ENCODE data around the gene MEX3D.
A peak's percentile ranks its signal among the peaks of the same experiment; 100 is the strongest.

The MEX3D gene

DNA sequence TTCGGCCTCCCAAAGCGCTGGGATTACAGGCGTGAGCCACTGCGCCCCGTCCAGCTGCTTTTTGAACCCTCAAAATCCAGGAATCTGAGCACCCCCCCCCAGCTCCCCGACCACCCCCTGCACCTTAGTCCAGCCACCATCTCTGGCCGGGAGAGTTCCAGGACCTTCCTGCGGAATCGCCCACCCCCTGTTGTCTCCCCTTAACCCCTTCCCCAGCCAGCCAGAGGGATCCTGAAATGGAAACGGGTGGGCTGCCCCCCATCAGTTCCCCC lies 25.3 kb upstream of the MEX3D start:
- DNase-seq (ENCODE audit: low read depth) = no peak

DNA sequence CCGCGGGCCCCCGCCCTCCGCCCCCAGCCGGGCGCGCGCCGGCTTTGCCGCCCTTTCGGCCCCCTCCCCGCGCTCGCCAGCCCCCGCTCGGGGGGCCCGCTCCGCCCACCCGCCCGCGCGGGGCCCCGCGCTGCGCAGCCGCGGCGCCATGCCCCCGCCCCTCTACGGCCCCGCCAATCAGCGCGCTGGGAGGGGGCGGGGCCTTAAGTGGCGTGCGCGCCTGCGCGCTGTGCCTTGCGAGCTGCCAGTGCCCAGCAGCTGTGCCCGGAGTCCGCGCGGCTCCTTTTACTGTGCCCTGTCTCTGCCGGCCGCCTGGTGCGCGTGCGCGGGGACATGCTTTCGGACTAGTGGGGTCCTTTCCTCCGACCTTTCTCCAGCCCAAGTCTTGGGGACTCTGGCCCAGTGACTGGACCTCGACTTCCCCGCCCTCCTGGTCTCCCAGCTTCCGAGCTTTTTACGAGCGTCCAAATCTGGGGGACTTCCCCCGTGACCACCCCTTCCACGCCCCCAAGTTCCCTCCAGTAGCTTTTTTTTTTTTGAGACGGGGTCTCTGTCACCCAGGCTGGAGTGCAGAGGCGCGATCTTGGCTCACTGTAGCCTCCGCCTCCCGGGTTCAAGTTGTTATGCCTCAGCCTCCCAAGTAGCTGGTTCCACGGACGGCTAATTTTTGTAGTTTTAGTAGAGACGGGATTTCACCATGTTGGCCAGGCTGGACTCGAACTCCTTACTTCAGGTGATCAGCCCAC lies 24.8 kb upstream of the MEX3D start, which contains the start of gene MBD3:
MBD3 (minus strand) TSS at position 111 of the 746 bp plus-strand sequence. CDS start 234 bp downstream, outside the sequence.
- peak; percentile 93 for DNase-seq (ENCODE audit: low read depth)

DNA sequence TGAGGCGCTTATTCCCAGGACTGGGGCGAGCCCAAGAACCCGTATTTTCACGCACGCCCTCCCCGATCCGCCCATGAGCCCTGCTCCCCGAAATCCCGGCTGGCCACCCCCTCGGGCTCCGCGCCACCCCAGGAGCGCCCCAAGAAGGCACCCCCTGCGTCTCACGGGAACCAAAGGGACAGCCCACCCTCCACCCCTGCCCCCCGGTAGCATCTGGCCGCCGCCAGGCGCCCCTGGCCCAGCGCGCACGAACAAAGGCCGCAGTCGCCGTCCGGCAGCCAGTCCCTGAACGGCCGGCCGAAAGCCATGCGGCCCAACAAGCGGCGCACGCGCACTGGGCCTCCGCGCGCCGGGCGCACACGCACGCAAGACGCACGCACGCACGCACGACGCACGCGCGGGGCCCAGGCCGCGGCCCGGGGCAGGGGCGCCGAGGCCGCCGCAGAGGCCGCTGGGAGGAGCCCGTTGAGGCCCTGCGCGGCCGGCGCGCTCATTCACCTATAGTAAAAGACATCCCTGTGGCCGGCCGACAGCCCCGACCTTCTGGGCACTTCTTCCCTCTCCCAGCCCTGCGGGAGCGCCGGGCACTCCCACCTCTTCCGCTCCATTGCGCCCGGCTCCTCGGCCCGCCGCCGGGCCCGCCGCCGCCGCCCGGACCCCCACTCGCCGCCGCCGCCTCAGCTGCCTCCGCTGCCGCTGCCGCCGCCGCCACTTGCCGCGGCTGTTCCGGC lies 24.1 kb upstream of the MEX3D start:
- peak; percentile 77 for DNase-seq (ENCODE audit: low read depth)

DNA sequence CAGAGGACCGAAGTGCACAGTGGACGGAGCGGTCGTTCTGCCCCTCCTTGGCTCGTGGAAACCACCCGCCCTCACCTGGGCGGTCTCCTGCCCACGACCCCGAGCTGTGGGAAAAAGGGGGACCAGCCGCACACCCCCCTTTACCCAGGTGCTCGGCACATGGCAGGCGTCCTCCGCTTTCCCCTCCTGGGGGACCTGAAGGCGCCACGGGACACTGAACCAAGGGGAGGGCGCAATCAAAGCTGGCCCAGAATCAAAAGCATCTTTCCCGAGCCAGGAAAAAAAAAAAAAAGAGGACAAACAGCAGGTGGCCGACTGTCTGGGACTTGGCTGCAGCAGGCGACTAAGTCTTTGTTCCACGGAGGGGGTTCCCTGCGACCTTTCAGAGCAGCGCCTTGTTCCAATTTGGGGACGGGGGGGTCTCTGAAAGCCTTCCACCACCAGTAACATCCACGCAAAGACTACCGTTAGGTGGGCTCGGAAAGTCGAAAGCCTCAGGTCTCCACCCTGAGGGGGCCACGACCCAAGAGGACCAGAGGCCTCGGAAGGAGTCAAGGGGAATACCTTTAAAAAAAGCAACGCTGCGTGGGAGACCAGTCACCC lies 23.4 kb upstream of the MEX3D start:
- no peak for DNase-seq (ENCODE audit: low read depth)

DNA sequence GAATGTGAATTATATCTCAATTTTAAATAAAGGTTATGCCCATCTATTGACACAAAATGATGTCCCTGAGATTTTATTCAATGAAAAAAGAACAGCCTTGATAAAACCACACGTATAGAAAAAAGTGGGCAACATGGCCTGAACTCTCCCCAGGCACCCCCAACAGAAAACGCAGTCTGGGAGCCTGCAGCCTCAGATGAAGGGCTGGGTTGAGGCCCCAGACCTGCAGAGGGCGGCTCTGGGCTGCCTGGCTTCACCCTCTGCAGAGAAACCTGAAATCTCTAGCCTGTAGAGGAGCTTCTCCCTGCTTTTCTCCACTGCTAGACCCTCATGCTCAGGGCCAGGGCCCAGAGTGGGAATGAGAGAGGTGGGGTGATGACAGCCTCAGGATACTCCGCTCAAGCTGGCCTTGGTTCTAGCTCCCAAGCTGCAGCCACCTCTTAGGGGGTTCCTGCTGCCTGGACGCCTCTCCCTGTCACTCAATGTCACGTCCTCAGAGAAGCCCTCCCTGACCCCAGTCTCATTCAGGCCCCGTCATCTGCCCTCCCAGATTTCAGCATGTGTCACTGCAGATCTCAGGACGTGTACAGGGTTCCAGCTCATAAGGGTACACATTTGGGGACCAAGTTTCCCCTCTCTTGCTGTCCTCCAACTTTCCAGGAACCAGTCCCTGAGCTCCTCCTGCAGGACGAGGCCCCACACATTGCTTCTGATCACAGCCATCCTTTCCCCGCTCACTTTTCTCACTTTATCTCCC lies 22.7 kb upstream of the MEX3D start:
- no peak for DNase-seq (ENCODE audit: low read depth)

DNA sequence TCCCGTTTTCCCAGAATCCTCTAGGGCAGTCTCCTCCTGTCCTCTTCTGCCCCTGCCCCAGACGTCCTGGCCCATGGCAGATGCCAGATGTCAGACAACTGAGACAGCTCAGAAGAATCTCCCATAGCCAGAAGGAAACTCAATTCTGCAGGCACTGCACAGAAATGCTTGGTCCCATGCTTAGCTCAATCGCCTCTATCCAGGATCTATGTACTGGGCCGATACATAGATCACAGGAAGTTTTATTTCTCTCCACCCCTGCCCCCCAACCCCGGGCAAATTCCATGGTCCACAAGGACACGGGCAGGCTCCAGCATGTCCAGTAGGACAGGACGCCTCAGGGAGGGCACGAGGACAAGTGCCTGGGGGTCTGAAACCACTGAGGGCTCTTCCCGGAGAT lies 19.7 kb upstream of the MEX3D start:
- DNase-seq (ENCODE audit: low read depth) = no peak

DNA sequence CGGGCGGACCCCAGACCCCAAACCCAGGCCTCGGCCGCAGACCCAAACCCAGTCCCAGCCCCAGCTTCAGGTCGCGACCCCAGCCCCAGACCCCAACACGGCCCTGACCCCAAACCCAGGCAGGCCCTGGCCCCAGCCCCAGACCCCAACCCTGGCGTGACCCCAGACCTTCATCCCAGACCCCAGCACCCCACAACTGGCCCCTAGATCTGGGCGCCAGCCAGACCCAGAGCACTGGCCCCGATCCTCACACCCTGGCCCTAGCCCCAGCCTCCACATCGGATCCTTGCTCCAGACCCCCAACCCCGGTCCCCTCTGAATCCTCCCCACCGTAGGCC lies 17.1 kb upstream of the MEX3D start:
- no peak for DNase-seq (ENCODE audit: low read depth)

DNA sequence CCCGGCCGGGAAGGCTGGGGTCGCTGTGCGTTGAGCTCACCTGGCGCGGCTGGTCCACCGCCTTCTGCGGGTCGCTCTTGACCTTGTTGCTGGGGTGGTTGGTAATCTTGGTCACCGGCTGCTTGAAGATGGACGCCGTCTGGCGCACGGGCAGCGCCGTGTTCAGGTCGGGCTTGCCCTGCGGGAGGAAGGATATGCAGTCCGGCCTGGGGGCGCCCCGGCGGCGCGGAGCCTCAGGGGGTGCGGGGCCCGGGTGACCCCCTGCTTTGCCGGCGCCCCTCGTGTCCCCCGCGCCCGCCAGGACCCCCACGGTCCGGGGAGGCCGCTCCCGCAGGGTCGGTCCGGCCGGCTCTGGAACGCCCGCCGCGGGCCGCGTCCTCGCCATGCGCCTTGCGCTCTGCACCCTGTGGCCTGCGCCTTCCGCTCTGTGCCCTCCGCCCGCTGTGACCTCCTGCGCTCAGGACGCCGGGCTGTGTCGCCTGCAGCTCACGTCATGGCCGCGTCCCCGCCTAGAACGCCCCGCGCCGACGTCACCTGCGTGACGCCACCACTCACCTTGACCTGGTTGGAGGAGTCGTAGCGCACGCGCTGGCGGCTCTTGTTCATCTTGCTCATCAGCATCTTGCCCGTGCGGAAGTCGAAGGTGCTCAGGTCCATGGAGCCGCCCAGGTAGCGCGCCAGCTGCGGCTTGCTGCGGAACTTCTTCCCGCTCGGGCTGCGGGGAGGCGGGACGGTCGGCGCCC lies 16.5 kb upstream of the MEX3D start:
- DNase-seq (ENCODE audit: low read depth) = no peak

DNA sequence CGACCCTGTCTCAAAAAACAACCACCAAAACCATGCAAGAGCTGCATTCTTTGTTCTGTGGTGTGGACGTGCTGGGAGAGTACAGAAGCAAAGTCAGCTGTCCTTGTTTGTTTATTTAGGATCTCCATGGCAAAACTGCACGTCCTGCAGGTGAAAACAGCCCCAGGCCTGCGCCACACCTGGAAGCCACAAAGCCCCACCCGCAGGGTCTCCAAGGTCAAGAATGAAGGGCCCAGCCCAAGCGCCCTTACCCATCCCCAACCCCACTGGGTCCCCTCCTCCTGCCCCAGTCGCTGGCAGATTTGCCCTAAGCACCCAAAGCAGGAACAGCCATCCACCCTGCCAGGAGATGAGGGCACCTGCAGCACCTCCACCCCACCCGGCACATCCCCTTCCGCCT lies 14.1 kb upstream of the MEX3D start:
- DNase-seq (ENCODE audit: low read depth) = no peak

DNA sequence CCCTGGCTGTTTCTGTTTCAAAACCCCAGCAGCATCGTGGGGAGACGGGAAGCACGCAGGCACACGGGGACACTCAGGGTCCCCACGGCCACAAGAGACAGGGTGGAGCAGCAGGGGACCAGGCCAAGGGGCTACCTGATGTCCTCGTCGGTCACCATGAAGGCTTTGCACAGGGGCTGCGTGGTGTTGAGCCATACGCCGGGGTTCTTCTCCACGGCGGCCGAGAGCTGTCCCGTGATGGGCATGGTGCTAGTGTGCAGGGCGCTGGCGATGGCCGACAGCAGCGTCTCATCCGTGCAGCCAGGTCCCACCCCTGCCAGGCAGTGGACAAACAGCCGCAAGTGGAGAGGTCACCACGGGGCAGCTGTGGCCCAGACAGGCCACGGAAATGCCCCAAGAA lies 12.8 kb upstream of the MEX3D start:
- no peak for DNase-seq (ENCODE audit: low read depth)

DNA sequence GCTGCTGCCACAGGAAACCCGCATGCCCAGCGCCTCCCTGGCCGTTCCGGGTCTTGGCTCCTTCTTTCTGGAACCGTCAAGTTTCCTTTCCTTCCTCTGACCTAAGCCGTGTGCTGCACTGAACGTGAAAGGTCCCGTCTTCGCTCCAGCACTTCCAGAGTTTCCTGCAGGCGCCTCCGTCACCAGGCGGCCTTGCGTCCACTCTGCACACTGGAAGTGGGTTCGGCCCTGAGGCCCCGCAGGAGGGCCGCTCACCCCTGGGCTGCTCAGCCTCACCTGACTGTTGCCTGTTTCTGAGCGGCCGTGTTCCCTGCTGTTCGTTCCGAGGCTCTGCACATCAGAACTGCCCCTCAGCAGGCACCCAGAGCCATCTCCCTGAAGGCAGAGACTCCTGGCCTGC lies 12.3 kb upstream of the MEX3D start:
- DNase-seq (ENCODE audit: low read depth) = no peak

DNA sequence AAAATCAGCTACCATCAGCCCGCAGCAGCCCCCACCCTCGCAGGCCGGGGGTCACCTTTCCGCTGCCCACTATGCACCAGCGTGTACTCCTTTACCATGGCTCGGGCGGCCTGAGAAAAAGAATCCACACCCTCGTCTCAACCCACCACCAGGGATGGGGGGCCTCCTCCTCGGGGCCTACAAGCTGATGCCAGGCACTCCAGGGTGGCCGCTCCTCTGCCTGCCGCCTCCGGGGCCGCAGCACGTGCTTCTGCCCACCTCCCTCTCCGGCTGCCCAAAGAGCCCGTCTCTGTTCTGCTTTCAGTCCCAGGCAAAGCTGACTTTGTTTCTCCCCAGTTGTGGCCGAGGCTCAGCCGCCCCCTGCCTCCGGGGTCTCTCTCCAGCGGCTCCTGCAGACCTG lies 11.1 kb upstream of the MEX3D start:
- no peak for DNase-seq (ENCODE audit: low read depth)

DNA sequence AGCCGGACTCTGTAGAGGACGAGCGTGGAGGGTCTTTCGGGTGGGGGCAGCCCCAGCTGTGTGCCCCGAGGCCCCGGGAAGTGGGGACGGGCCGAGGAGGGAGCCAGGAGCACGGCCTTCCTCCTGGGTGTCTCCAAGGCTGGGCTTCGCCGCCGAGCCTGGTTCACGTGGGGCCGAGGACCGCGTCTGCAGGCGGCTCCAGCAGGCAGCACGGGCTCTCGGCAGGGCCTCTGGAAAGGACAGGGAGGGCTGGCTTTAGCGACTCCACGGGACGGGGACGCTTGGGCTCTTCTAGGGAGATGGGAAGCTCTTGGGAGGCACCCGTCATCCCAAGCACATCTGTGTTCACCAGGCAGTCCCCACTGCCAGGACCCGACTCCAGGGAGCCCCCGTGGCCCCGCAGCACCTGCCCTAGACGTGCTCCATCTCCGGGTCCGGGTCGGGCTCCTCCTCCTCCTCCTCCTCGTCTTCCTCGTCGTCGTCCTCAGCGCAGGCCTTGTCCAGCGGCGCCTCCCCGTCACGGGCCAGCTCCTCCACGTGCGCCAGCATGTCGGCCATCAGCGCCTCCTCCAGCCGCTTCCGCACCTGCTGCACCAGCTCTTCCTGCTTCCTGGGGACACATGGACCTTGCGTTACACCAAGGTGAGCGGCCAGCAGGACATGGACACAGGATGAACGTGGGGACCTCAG lies 9.9 kb upstream of the MEX3D start:
- DNase-seq (ENCODE audit: low read depth) = no peak

DNA sequence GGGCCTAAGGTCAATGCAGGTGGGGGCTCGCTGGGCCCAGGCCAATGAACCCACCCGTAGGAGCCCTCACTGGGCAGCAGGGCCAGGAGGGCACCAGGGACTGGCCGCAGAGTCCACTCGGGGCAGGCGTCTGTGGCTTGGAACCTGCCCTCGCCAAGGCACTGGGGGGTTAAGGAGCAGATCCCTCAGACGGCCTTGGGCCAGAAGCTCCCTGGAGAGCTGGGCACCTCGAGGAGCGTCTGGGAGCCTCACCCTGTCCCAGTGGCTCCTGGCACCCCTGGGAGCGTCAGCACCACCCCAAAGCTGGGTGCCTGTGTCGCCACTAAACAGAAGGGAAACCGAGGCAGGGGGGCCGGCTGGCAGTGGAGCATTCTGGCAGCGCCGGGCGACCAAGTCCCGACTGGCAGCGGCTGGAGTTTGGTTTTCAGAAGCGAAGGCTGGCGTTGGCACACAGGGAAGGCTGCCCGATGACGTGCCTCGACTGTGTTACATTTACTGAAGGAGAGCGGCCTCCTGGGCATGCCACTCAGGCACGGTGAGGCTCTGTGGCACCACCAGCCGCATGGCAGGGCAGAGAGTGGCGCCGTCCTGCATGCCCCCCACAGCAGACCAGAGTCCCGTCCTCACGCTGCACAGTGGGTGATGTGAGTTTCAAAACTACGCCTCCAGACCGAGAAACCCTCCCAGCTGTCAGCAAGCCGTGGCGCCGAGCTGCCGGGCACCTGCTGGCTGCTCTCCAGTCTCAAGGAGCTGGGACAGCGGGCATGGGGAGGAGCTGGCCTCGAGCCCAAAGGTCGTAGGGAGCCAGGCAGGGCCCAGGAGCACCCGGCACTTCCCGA lies 9.2 kb upstream of the MEX3D start:
- DNase-seq (ENCODE audit: low read depth) = no peak

DNA sequence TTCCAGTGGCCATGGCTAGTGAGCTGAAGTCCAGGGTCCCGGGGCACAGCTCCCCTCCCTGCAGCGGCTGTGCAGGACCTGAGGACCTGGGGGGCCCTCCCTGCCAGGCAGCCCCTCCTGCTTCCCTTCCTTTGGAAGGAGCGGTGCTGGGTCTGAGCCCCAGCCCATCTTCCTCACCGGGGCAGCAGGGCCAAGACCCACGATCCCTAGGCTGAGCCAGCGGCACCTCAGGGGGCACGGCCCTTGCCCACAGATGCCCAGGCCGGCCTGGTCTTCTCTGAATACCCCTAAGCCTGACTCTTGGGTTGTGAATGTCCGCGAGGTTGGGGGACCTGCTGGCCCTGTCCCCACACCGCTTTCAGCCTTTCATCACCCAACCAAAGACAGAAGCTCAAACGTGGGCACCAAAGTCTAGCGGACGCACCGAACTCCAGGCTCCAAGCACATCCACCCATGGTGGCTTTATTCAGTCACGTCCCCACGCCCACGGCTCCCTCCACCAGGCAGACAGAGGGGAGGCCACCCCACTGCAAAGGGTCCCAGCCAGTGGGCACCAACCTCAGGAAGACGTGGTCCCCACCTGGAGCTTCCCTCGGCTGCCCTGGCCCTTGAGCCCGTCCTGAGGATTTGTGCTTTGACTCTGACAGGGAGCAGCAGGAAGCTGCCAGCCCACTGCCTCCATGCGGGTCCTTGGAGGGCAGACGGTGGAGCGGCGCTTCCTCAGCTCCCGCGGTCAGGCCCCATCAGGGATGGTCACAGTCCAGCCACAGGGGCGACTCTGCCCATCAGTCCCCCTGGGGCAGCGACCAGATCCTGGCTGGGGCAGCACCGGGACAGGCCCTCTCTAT lies 8.3 kb upstream of the MEX3D start:
- no peak for DNase-seq (ENCODE audit: low read depth)

DNA sequence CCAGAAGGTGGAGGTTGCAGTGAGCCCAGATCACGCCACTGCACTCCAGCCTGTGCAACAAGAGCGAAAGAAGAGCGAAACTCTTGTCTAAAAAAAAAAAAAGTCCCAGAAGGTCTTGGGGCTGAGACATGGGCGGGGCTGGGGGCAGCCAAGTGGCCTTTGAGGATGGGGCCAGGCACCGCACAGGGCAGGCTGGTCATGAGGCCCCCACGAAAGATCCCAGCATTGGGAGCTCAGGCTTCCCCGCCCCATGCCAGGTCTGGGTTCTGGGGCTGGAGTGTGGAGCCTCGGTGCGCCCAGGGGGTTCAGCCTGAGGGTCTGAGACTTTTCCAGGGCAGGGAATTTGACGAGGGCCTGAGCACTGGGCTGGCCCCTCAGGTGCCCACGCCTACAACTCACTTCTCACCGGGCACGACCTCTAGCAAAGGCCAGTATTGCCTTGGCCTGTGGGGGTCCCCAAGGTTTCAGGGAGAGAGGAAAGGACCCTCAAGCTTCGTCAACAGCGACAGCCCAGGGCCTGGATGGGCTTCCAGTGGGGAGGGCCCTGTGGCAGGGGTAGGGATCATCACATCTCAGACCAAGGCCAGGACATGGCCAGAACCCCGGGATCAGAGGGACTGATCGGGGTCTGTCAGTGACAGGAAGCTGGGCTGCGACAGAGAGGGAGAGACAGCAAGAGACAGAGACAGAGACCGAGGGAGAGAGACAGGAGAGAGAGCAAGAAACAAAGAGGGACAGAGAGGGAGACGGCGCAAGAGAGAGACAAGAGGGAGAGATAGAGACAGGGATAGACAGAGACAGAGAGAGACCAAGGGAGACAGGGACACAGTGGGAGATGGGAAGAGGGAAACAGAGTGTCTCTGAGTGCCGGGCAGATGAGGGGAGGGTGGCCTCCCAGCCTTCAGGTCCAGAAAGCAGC lies 7.5 kb upstream of the MEX3D start:
- DNase-seq (ENCODE audit: low read depth) = no peak

DNA sequence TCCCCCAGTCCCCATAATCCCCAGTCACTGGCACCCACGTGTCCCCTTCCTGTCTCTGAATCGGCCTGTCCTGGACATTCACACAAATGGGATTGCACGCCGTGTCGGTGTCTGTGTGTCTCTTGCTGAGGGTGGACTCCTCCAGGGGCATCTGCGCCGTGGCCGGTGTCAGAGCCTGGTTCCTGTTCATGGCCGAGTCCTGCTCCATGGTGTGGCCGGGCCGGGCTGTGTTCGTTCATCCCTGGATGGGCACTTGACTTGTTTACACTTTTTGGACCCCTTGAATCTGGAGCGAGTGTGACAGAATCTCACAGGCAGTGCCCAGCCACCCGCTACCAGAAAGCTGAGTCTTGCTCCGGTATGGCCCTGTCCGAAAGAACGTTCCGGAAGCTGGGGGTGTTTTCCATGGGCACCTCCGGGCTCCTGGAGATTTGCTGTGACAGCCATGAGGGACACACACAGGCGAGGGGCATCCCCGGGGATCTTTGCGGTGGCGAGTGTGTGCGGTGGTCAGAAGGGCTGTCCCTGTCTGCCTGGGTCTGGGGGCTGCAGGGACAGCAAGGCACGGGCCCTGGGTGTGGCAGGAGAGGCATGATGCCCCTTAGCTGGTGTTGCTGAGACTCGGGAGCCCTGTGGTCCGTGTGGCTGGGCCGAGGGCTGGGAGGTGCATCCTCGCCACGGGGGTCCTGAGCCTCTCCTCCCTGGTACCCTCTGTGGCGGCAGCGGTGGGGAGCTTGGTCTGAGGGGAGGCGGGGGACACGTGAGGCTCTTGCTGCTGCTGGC lies 6.4 kb upstream of the MEX3D start:
- no peak for DNase-seq (ENCODE audit: low read depth)

DNA sequence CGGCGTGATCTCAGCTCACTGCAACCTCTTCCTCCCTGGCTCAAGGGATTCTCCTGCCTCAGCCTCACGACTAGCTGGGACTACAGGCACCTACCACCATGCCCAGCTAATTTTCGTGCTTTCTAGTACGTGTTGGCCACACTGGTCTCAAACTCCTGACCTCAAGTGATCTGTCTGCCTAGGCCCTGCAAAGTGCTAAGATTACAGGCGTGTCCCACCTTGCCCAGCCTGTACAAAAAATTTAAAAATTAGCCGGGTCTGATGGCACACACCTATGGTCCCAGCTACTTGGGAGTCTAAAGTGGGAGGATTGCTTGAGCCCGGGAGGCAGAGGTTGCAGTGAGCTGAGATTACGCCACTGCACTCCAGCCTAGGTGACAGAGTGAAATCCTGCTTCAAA lies 4.7 kb upstream of the MEX3D start:
- DNase-seq (ENCODE audit: low read depth) = no peak

Data from fibroblast of the conjunctiva (primary cell).